GM19328 (cell line): ENCODE results near the gene GJD3.

ENCODE experiments used
- ATAC-seq: cut with Tn5 transposase; IDR thresholded peaks from one replicate; pipeline ENCODE4 v1.9.1; 2021; ENCODE audit warnings: mild to moderate bottlenecking, moderate library complexity; ENCODE audit not compliant: unreplicated experiment

GJD3 gene

DNA sequence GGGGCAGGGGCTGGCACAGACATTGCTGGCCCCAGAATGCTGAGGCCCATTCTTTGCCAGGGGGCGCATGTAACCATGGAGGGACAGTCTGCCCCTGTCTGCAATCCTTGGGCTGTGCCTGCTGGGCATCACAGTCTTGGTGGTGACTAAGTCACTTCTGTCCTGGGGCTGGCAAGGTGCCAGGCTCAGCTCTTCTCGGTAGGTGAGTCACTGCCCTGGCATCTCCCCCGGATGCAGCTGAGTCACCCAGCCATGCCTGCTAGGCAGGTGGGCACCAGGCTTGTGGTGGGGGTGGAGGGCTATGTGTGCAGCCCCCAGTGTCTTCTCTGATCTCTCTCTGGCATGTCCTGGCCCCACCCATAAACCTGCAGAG is 50.0 kb downstream of the GJD3 start:
- ATAC-seq, result no peak

DNA sequence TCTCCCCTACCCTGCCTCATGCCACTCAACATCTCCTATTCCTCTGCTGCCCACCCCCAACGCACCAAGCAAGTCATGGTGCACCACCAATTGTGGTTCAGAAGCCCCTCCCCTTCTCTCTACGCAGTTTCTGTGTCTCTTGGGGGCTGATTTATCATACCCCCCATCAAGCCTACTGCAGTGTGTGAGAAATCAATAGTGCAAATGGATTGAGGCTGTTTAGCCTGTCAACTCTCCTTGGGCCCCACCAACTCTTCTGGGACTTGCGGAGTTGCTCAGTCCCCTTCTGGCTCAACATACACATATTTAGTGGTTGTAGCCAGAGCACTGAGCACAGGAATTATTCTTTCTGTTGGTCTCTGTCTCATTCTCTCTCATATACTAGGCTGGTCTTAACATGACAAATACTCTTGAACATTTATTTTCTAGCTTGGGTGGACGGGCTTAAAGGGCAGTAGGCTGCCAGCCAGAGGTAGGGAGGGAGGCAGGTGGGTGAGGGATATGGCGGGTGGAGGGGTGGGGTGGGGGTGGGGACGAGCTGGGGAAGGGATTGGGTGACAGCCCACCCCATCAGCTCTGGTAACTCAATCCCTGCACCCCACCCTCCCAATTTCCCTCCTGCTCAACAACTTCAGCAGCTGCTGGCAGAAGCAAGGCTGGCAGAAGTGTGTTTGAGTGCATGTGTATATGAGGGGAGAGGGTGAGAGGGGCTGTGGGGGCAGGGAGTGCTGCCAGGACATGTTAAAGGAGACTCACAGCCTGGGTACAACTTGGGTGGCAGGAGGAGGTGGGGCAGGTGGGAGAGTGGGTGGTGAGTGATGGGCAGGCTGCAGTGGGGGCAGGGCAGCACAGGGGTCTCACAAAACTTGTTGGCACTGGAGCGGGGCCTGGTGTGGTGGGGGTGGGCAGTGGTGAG is 50.6 kb downstream of the GJD3 start:
- no peak for ATAC-seq
